Ishikawa (cell line): ENCODE data around the gene MYO16.

Experiments
- EP300 ChIP-seq: IDR thresholded peaks from 2 replicates; pipeline ENCODE4 v1.6.1; 2012; ENCODE audit warnings: borderline replicate concordance
- RAD21 ChIP-seq: IDR thresholded peaks from 2 replicates; pipeline ENCODE4 v1.6.1; 2012; ENCODE audit warnings: low read depth
- USF1 ChIP-seq: IDR thresholded peaks from 2 replicates; pipeline ENCODE4 v1.6.1; 2012
- ZBTB7A ChIP-seq: IDR thresholded peaks from 2 replicates; pipeline ENCODE4 v1.6.1; 2012; ENCODE audit warnings: low read depth

GRCh38 chr13:109074436-109074835 lies 445.0 kb downstream of the MYO16 start:
- TF ChIP-seq RAD21 (no peak), EP300 (no peak), USF1 (no peak), ZBTB7A (no peak)
